Measurements from ENCODE around the gene SELENOM. TPM values are rescaled to one million over a fixed set of nuclear protein-coding genes. Genes with fewer than 3 reads are reported as not detected.
A peak's percentile ranks its signal among the peaks of the same experiment; 100 is the strongest.
"Not testable (repeated sequence)": the region's sequence is repeated elsewhere in the genome, so short reads cannot be mapped to it uniquely, and the experiment has no call there.

The SELENOM gene
- total RNA-seq, 1 donor = 152 TPM

- no peak overlapping the region for H3K4me3 ChIP-seq (ENCODE audit: low read depth, low read length)
- no peak for DNase-seq (ENCODE audit: low read depth)
These were observed 10.9 kb upstream of the SELENOM start for GRCh38 chr22:31118046-31118820.

GRCh38 chr22:31112547-31113091, 5.3 kb upstream of the SELENOM start:
- not testable (repeated sequence) for H3K4me3 ChIP-seq (ENCODE audit: low read depth, low read length); DNase-seq (ENCODE audit: low read depth)

More at GRCh38 chr22:31118046-31118820, 10.9 kb upstream of the SELENOM start:
- TF ChIP-seq CTCF (IDR thresholded peaks at IDR 0.05; ENCODE audit: insufficient read depth, low read depth, low read length) = no peak

GRCh38 chr22:31107894-31108218, 488 bp upstream of the SELENOM start:
- peak overlapping the region; percentile 36 for H3K4me3 ChIP-seq (ENCODE audit: low read depth, low read length)
- no peak for TF ChIP-seq CTCF (IDR thresholded peaks at IDR 0.05; ENCODE audit: insufficient read depth, low read depth, low read length)
- DNase-seq (ENCODE audit: low read depth) = no peak

- DNase-seq (ENCODE audit: low read depth) = peak; percentile 77
- TF ChIP-seq CTCF (IDR thresholded peaks at IDR 0.05; ENCODE audit: insufficient read depth, low read depth, low read length) = no peak
- H3K4me3 ChIP-seq (ENCODE audit: low read depth, low read length) = peak overlapping the region; percentile 94
These were observed 614 bp downstream of the SELENOM start for GRCh38 chr22:31106731-31107177.

GRCh38 chr22:31106001-31106571, 1.3 kb downstream of the SELENOM start:
- peak; percentile 26 for DNase-seq (ENCODE audit: low read depth)
- no peak for TF ChIP-seq CTCF (IDR thresholded peaks at IDR 0.05; ENCODE audit: insufficient read depth, low read depth, low read length)

GRCh38 chr22:31105282-31105929, 2.0 kb downstream of the SELENOM start:
- no peak for DNase-seq (ENCODE audit: low read depth)
- TF ChIP-seq CTCF (IDR thresholded peaks at IDR 0.05; ENCODE audit: insufficient read depth, low read depth, low read length) = no peak
- H3K4me3 ChIP-seq (ENCODE audit: low read depth, low read length) = peak overlapping the region; percentile 94

More at GRCh38 chr22:31106001-31106571, 1.3 kb downstream of the SELENOM start:
- H3K4me3 ChIP-seq (ENCODE audit: low read depth, low read length) = peak overlapping the region; percentile 94

GRCh38 chr22:31104869-31105268, 2.5 kb downstream of the SELENOM start:
- DNase-seq (ENCODE audit: low read depth) = no peak
- no peak for TF ChIP-seq CTCF (IDR thresholded peaks at IDR 0.05; ENCODE audit: insufficient read depth, low read depth, low read length)
- H3K4me3 ChIP-seq (ENCODE audit: low read depth, low read length) = no peak overlapping the region
